Breast epithelium (tissue), 3 donors: ENCODE results near the gene MRPL37.

Experiments used
- POLR2A ChIP-seq: fragments of 450-650 bp; IDR thresholded peaks from one replicate; pipeline ENCODE4 v1.6.1; 2016; ENCODE audit warnings: antibody characterized with exemption, mild to moderate bottlenecking, moderate library complexity
- POLR2AphosphoS5 ChIP-seq, 3 donors: sonication (generic); formaldehyde crosslinking; IDR thresholded peaks; one replicate each; pipeline ENCODE4 v1.6.1; 2017; ENCODE audit warnings: antibody characterized with exemption in 3 of 3
- TF ChIP-seq, protein P1 (sequence below), 3 donors: fragments of 450-650 bp; IDR thresholded peaks; one replicate each; pipeline ENCODE4 v1.5.1; 2016 to 2017; ENCODE audit warnings: antibody characterized with exemption in 3 of 3, mild to moderate bottlenecking in 3 of 3, moderate library complexity in 3 of 3

- TF ChIP-seq, protein P1, sequence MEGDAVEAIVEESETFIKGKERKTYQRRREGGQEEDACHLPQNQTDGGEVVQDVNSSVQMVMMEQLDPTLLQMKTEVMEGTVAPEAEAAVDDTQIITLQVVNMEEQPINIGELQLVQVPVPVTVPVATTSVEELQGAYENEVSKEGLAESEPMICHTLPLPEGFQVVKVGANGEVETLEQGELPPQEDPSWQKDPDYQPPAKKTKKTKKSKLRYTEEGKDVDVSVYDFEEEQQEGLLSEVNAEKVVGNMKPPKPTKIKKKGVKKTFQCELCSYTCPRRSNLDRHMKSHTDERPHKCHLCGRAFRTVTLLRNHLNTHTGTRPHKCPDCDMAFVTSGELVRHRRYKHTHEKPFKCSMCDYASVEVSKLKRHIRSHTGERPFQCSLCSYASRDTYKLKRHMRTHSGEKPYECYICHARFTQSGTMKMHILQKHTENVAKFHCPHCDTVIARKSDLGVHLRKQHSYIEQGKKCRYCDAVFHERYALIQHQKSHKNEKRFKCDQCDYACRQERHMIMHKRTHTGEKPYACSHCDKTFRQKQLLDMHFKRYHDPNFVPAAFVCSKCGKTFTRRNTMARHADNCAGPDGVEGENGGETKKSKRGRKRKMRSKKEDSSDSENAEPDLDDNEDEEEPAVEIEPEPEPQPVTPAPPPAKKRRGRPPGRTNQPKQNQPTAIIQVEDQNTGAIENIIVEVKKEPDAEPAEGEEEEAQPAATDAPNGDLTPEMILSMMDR (IDR thresholded peaks at IDR 0.05), result no peak
- TF ChIP-seq POLR2AphosphoS5 (IDR thresholded peaks at IDR 0.05), result no peak
- no peak for TF ChIP-seq POLR2A
Measured at GRCh38 chr1:54168206-54168965, 31.6 kb upstream of the MRPL37 start.
